Lower leg skin (tissue), 4 donors: ENCODE results near the gene MCTP1. TPM values are rescaled to one million over a fixed set of nuclear protein-coding genes. Genes with fewer than 3 reads are reported as not detected.
"Not testable (repeated sequence)": the region's sequence is repeated elsewhere in the genome, so short reads cannot be mapped to it uniquely, and the experiment has no call there.

Source experiments
- DNase-seq, 2 donors: peaks; one replicate each; pipeline ENCODE4 v3.0.0-alpha.2; 2019; ENCODE audit warnings: low spot score in 2 of 2
- H3K4me3 ChIP-seq: fragments of 200-600 bp; sonication (generic); 2 replicates; pipeline ENCODE4 v1.5.1; 2017; ENCODE audit warnings: mild to moderate bottlenecking, low read depth; ENCODE audit not compliant: poor library complexity, severe bottlenecking
- CTCF ChIP-seq, 3 donors: fragments of 450-650 bp; IDR thresholded peaks; one replicate each; pipeline ENCODE4 v1.5.1; 2016; ENCODE audit warnings: antibody characterized with exemption in 3 of 3, mild to moderate bottlenecking in 3 of 3, moderate library complexity in 2 of 3
- POLR2A ChIP-seq, 2 donors: fragments of 450-650 bp; IDR thresholded peaks; one replicate each; pipeline ENCODE4 v1.6.1; 2016 to 2017; ENCODE audit warnings: antibody characterized with exemption in 2 of 2, mild to moderate bottlenecking in 1 of 2, moderate library complexity in 1 of 2
- WGBS, 2 donors: methylation state at CpG; one replicate each; pipeline ENCODE4 v1.1.5; 2018; 5-methylcytosine and 5-hydroxymethylcytosine counted together
- intact Hi-C: fragments of 100-400 bp; cut with DNase I; formaldehyde crosslinking; loops from one replicate; pipeline ENCODE4 v1.15.0; 2023; ENCODE audit warnings: low total_unique reads
- total RNA-seq, 4 donors: library from RNA; depleted of rRNA; stranded (reverse); fragments of >200 nt; gene quantifications; one replicate each; pipeline ENCODE4 v1.1.0, GENCODE V29; 2016

Gene MCTP1
- total RNA-seq, 4 donors from 2014 or later = 6.3 to 36.5 (median 9.8) TPM

DNA sequence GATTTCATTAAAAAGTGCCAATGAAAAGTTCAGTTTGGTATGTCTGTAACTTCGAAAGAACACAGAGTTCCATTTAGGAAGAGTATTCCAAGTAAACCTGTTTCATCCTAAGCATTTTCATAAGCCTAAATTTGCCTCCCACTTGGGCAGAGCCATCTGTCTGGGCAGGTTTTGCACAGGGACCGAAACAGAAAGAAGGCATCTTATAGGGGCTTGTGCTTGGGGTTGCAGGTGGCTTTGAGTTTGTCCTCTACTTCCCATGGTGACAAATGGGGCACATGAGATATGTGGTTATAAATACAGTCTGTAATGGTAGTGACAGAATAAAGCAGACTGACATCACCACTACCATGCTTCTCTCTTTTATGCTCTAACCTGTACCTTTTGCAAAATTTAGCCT, 63.7 kb downstream of the MCTP1 start:
- WGBS, 2 donors = 79 to 88% methylated on average over 2 of the region's 2 CpGs
- no peak overlapping the region for H3K4me3 ChIP-seq
- DNase-seq = no peak
- intact Hi-C loops = no loop called here
- TF ChIP-seq POLR2A (IDR thresholded peaks at IDR 0.05) (no peak), CTCF (IDR thresholded peaks at IDR 0.05) (no peak)

DNA sequence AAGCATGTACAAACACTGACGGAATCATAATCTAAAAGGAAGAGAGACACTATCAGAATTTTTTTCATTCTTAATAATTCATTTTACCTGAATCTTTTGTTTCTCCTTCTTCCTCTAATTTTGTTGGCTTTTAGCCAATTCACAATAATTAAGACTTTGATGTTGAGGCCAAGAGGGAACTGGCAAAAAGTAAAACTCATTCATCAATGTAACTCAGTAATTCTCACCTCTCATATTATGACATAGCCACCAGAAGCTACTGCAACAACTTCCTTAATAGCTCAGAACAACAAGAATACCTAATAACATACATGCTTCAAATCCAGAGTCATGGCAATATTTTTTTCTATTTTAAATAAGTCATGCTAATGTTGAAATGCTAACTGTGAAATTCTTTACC, 64.5 kb downstream of the MCTP1 start:
- TF ChIP-seq POLR2A (IDR thresholded peaks at IDR 0.05) = no peak
- TF ChIP-seq CTCF (IDR thresholded peaks at IDR 0.05) = no peak
- DNase-seq = no peak
- intact Hi-C loops = no loop called here
- H3K4me3 ChIP-seq = no peak overlapping the region
- 60 to 70% methylated on average over 1 of the region's 1 CpG for WGBS, 2 donors

- H3K4me3 ChIP-seq = no peak overlapping the region
- TF ChIP-seq CTCF (IDR thresholded peaks at IDR 0.05) (no peak), POLR2A (IDR thresholded peaks at IDR 0.05) (no peak)
- no peak for DNase-seq
- intact Hi-C loops = no loop called here
- 73 to 76% methylated on average over 3 of the region's 3 CpGs for WGBS, 2 donors
These were observed 65.5 kb downstream of the MCTP1 start for GRCh38 chr5:95219411-95219810.

- WGBS, 2 donors = 83 to 87% methylated on average over 2 of the region's 2 CpGs
- intact Hi-C loops = no loop called here
- DNase-seq = no peak
- no peak overlapping the region for H3K4me3 ChIP-seq
- TF ChIP-seq POLR2A (IDR thresholded peaks at IDR 0.05) = no peak
- TF ChIP-seq CTCF (IDR thresholded peaks at IDR 0.05) = no peak
These were observed 67.0 kb downstream of the MCTP1 start for GRCh38 chr5:95217881-95218280.

DNA sequence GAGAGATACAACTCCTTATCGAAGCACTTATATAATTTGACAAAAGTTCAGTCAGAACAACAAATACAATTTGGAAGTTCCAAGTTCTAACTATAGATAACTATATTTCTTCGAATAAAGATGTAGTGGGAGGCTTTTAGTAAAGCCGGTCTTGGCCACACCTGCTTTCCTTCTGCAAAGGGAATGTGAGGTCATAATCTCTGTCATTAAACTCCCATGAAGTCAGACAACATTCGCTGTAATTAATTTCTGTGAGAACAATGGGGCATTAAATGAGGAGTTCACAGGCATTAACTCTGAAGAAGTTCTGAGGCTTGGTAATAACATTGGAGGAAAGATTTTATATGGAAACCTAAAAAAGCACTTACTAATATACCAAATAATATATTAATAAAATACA, 67.5 kb downstream of the MCTP1 start:
- DNase-seq = no peak
- TF ChIP-seq POLR2A (IDR thresholded peaks at IDR 0.05) (no peak), CTCF (IDR thresholded peaks at IDR 0.05) (no peak)
- 66 to 74% methylated on average over 4 of the region's 4 CpGs for WGBS, 2 donors
- intact Hi-C loops = no loop called here
- no peak overlapping the region for H3K4me3 ChIP-seq

GRCh38 chr5:95216136-95216955, 68.5 kb downstream of the MCTP1 start:
- 42 to 49% methylated on average over 4 of the region's 4 CpGs for WGBS, 2 donors
- no peak for DNase-seq
- H3K4me3 ChIP-seq = no peak overlapping the region
- TF ChIP-seq POLR2A (IDR thresholded peaks at IDR 0.05) = no peak
- TF ChIP-seq CTCF (IDR thresholded peaks at IDR 0.05) = no peak
- intact Hi-C loops = no loop called here

- 70 to 85% methylated on average over 5 of the region's 5 CpGs for WGBS, 2 donors
These were observed 77.1 kb downstream of the MCTP1 start for GRCh38 chr5:95207811-95208210.

More at GRCh38 chr5:95207811-95208210, 77.1 kb downstream of the MCTP1 start:
- intact Hi-C loops, DNase-seq, H3K4me3 ChIP-seq: not testable (repeated sequence)
